Activated T-helper 9 cell treated with anti-CD3 and anti-CD28 coated beads, Interleukin-2, amount 50 U/mL, for 16 hours (primary cell): Measurements from ENCODE around the gene KRTAP12-4.
"Not testable (repeated sequence)": the region's sequence is repeated elsewhere in the genome, so short reads cannot be mapped to it uniquely, and the experiment has no call there.

Source experiments
- DNase-seq: peaks from one replicate; pipeline ENCODE4 v3.0.0-alpha.2; 2020; ENCODE audit warnings: low read depth

KRTAP12-4 gene

DNA sequence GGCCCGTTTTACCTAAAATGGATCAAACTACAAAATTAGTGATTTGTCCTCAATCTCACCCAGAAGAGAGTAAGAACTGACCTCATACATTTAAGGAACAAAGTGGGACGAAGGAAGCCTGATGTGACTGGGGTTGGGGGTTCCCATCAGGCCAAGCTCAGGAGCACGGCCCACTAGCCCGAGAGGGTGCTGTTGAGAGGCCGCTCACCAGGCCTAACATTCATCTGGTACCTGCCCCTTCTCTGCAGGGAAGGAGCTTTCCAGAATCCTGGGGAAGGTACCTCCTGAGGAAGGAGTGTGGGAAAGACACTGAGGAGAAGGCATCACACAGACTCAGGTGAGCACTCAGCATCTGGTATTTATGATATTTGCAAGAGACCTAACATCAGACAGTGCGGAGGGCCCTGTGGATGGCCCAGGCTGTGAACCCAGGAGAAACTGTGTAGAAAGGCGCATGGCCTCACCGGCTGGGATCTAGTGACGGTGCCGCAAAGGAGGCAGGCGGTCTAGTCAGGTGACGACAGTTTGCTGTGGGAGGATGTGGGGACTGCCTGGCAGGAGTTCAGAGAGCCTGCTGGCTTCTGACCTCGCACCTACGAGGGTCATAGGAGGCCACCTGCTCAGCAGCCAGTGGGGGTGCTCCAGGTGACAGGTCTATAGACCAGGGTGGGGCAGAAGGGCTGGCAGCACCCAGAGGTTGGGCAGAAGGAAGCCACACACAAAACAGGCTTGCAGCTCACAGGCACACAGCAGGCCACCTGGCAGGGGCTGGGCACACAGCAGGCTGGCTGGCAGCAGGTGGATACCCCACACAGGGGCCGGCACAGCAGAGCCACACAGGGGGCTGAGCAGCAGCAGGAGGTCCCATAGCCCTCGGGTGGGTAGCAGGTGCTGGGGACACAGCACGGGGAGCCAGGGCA is 543 bp downstream of the KRTAP12-4 start:
- DNase-seq, result peak; percentile 18

DNA sequence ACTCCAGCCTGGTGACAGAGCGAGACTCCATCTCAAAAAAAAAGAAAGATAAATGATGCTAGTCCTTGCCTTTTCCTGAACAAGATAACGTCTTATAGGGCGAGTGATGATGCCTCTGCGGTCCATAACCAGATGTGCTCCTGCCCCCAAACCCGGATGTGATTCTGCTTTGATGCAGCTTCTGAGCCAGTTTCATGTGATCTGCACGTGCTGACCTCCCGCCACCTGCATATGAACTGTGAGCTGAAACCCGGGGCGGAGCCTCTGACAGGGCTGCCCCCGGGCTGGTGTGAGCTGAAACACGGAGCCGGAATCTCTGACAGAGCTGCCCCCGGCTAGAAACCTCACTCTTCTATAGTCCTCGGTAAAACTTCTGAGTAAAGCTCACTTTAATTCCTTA is 1.3 kb downstream of the KRTAP12-4 start:
- no peak for DNase-seq

DNA sequence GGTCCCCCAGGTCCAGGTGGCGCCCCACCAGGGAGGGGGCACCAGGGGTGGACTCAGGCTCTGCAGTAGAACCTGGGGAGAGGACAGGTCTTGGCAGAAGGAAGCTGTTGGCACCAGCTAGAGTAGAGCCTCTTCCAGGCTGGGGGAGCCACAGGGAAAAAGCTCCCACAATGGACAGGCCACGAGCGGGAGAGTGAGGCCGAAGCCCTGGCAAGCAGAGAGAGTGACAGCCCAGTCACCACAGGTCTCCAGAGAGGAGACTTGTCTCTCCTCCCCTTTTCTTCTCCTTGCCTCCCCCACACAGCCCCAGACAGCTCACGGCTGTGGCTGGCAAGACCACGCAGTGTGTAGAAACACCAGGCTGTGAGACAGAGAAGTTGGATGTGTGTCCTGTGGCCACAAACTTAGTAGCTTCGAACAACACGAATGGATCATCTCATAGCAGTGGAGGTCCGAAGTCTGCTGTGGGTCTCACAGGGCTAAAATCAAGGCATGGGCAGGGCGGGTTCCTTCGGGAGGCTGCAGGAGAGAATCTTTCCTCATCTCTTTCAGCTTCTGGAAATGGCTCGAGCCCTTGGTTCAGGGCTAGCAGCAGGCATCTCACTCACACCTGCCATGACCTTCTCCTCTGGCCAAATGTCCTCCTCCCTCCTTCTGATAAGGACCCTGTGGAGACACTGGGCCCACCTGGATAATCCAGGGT is 3.3 kb downstream of the KRTAP12-4 start:
- no peak for DNase-seq

DNA sequence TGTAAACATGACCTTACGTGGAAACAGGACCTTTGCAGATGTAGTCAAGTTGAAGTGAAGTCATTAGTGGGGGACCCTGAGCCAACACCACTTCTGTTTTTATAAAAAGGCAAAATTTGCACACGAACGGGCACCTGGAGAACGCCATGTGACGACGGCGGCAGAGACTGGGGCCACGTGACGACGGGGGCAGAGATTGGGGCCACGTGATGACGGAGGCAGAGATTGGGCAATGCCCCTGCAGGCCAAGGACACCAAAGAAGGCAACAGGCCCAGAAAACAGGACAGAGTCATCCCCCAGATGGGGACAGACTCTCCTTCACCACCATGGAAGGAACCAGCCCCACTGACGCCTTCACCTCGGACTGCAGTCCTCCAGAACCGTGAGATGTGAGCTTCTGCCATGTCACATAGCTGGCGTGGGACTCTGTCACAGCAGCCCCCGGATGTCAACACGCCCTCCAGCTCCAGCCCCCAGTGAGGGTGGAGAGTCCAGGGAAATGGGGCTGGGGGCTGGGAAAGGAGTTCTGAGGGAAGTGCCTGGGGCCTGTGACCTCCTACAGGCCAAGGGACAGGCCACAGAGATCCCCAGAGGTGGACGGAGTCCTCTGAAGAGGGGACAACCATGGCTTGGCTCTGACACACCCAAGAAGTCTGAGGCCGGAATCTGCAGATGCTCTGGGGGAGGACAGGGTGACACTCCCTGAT is 4.0 kb downstream of the KRTAP12-4 start:
- DNase-seq, result no peak

DNA sequence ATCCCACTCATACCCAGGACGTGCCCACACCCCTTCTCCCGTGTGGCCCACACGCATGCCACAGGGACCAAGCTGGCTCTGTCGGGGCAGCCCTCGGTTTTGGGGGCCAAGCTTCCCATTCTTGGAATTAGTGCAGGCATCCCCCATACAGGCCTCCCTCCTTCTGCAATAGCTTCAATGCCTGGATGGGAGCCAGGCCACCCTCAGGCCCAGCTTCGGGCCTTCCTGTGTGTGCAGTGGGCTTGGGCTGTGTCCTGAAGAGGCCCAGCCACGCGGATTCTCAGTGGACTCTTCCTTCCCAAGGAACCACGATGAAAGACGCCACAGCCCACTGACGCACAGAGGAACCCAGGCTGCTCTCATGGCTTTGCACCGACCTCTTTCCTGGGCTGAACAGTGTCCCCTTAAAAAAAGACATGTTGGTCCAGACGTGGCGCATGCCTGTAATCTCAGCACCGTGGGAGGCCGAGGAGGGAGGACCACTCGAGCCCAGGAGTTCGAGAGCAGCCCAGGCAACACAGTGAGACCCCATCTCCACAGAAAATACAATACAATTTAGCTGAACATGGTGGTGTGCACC is 4.8 kb downstream of the KRTAP12-4 start:
- DNase-seq, result no peak

DNA sequence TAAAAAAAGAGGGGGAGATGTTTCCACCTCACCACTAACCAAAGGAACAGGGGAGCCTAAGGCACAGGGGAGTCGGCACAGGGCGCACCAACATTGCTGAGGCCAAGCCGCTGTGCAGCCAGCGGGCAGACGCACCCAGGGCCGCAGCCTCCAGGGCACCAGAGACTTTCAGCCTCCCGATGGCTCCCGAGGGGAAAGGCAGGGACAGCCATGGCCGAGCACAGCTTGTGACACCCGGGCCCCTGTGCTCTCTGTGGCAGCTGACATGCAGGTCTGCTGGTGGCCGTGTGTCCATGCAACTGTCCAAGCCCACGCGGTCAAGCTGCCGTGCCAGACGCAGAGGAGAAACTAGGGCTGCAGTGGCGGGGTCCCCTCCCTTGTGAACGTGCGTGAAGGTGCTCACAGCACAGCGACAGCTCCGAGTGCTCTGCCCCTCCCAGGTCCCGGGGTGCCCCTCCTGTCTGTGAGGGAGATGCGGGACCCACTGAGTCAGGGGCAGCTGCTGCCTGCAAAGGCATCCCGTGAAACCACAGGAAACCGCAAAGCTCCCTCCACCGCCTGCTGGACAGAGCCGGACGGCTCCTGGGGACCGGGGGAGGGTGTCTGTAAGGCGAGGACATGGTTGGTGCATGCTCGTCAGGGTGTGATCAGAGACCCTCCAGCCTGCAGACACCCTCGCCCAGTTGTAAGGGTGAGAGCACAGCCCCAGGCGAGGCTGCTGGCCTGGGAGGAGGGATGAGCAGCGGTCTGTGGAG is 5.7 kb downstream of the KRTAP12-4 start:
- DNase-seq, result no peak

DNA sequence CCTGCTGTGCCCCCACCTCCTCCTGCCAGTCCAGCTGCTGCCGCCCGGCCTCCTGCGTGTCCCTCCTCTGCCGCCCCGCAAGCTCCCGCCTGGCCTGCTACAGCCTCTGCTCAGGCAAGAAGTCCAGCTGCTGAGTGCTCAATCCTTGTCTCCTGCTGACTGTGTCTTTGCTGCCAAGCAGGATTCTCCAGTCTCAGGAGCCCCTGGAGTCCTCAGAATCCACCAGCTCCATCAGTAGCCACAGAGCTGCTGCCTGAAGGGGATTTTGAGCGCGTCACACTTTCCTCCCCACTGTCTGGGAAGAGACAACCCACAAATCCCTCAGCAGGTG is 7.3 kb downstream of the KRTAP12-4 start:
- DNase-seq, result no peak

DNA sequence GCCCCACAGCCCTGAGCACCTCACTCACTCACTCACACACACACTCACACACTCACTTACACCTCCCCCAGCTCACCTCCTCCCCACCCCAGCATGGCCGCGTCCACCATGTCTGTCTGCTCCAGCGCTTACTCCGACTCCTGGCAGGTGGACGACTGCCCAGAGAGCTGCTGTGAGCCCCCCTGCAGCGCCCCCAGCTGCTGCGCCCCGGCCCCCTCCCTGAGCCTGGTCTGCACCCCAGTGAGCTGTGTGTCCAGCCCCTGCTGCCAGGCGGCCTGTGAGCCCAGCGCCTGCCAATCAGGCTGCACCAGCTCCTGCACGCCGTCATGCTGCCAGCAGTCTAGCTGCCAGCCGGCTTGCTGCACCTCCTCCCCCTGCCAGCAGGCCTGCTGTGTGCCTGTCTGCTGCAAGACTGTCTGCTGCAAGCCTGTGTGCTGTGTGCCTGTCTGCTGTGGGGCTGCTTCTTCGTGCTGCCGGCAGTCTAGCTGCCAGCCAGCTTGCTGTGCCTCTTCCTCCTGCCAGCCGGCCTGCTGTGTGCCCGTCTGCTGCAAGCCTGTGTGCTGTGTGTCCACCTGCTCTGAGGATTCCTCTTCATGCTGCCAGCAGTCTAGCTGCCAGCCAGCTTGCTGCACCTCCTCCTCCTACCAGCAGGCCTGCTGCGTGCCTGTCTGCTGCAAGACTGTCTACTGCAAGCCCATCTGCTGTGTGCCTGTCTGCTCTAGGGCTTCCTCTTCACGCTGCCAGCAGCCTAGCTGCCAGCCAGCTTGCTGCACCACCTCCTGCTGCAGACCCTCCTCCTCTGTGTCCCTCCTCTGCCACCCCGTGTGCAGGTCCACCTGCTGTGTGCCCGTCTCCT is 7.9 kb downstream of the KRTAP12-4 start, which contains the start of gene KRTAP10-11:
KRTAP10-11 (plus strand) TSS at position 49 of the 856 bp plus-strand sequence; CDS start at position 94, 45 bp downstream.
- not testable (repeated sequence) for DNase-seq

DNA sequence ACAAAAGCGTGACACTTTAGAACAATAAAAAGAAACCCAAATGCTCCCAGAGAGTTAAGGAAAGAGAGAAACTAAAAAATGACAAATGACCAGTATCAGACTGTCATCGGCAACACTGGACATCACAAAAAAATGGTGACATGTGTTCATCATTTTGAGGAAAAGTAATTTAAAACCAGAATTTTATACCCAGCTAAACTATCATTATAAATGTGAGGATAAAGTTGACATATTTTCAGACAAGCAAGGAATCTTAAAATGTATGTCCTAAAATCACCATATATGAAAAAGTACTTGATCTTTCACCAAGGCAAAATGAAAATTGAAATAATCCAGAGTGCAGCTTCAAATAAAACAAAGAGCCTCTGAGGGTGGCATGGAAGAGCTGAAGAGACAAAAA is 9.6 kb downstream of the KRTAP12-4 start:
- DNase-seq, result no peak

DNA sequence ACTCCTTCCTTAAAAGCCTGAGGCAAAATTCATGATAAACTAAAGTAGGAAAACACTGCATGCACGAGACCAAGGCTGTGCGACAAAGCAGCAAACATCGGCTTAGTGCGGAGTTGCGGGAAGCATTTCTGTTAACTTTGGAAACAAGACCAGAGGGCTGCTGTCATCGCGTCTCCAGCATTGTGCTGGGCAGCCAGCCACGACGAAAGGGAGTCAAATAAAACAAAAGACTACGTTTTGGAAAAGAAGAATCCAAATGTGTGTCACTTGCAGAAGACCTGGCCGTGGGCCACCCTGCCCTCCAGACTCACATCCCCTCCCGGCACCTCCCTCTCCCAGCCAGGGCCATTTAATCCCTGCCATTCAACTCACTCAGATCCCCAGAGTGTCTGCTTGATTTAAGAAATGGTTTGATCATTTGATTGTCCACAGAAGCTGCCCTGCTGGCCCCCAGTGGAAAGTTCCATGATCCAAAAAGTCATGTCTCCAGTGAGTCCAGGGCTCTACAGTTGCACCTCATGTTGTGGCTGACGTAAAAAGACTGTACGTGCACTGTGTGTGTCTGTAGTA is 10.6 kb downstream of the KRTAP12-4 start:
- no peak for DNase-seq

DNA sequence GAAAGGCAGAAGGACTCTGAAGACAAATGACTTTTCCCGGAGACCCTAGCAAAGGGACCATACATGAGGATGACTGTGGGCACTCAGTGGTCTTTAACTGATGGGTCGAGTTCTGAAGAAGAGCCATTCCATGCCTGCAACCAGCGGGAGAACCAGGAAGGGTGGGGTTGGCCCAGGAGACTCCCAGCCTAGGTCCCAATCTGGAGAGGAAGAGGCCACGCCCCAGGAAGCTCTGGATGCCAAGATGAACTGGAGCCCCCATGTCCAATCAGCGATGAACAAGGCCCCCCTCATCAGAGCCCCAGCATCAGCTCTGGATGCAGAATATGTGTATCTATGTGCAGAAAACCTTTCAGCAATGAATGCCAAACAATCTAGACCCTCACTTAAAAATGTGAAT is 13.7 kb downstream of the KRTAP12-4 start:
- DNase-seq, result no peak

DNA sequence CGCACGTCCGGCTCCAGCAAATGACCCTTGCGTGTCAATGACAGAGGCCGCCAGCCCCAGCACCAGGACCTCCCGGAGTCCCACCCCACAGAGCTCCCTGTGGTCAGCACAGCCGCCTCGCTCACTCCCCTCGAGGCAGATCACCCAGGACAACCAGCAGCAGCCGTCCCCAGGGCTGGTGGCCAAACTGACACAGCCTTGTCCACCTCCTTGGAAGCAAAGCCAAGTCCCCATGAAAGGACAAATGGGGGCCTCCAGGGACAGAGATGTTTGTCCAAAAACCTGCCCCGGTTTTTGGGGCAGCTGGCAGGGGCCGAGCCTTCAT is 15.2 kb downstream of the KRTAP12-4 start:
- DNase-seq, result no peak

DNA sequence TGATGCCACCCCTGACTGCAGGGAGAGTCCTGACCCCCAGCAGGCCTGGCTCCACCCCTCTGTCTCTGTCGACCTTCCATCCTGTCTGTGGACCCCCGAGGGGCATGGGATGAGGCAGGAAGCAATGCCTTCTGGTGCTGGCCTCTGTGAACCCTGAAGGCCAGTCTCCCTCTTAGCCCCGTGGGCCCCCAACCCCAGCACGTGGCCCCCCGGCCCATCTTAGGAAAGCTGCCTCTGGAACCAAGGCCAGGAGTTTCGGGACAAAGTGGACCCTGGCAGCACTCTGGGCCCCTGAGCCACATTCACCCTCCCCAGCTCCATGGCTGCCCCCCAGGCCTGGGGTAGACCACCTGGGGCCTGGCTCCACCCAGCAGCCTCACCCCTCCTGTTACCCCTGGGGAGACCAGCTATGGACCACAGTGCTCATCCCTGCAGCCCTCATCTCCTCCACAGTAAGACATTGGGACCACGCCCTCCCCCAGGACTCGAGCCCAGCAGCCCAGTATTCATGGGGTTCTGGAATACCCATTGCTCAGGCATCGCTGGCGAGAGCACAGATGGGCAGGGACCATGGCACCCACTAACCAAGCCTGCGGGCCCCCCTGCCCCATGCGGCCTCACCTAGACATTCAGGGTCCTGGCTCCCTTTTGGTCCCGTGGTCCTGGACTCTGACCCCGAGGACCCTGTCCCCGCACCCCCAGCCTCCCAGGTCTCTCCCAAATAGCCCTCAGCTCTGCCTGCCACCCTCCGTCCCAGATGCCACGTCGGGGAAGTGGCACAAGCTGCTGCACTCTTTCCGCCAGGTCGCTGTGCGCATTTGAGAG is 15.7 kb downstream of the KRTAP12-4 start:
- DNase-seq, result not testable (repeated sequence)

DNA sequence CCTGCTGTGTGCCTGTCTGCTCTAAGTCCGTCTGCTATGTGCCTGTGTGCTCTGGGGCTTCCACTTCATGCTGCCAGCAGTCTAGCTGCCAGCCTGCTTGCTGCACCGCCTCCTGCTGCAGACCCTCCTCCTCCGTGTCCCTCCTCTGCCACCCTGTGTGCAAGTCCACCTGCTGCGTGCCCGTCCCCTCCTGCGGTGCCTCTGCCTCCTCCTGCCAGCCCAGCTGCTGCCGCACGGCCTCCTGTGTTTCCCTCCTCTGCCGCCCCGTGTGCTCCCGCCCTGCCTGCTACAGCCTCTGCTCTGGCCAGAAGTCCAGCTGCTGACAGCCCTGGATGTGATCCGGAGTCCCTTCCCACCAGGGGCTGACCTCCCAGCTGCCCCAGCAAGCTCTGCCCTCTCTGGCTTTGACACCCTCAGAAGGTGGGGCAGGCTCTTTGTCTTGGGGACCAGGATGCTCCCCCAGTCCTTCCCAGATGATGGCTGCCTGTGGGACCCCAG is 16.6 kb downstream of the KRTAP12-4 start:
- not testable (repeated sequence) for DNase-seq

DNA sequence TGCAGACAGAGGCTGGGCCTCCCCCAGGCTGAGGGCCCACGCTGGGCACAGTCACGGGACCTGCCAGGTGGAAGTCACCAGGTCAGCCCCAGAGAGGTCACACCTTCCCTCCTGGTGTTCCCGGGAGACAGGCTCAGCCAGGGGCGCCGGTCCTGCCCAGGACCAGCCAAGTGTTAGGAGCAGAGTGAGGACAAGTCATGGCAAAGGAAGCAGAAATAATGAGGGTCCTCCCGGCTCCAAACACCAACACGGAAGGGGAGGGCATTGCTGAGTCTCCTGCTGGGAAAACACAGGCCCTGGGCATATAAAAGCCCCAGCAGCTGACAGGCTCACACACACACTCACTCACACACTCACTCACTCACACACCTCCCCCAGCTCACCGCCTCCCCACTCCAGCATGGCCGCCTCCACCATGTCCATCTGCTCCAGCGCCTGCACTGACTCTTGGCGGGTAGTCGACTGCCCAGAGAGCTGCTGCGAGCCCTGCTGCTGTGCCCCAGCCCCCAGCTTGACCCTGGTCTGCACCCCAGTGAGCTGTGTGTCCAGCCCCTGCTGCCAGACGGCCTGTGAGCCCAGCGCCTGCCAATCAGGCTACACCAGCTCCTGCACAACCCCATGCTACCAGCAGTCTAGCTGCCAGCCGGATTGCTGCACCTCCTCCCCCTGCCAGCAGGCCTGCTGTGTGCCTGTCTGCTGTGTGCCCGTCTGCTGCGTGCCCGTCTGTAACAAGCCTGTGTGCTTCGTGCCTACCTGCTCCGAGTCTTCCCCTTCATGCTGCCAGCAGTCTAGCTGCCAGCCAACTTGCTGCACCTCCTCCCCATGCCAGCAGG is 17.2 kb downstream of the KRTAP12-4 start, which contains the start of gene KRTAP10-10:
KRTAP10-10 (plus strand) TSS at position 339 of the 833 bp plus-strand sequence; CDS start at position 401, 62 bp downstream.
- DNase-seq, result no peak

DNA sequence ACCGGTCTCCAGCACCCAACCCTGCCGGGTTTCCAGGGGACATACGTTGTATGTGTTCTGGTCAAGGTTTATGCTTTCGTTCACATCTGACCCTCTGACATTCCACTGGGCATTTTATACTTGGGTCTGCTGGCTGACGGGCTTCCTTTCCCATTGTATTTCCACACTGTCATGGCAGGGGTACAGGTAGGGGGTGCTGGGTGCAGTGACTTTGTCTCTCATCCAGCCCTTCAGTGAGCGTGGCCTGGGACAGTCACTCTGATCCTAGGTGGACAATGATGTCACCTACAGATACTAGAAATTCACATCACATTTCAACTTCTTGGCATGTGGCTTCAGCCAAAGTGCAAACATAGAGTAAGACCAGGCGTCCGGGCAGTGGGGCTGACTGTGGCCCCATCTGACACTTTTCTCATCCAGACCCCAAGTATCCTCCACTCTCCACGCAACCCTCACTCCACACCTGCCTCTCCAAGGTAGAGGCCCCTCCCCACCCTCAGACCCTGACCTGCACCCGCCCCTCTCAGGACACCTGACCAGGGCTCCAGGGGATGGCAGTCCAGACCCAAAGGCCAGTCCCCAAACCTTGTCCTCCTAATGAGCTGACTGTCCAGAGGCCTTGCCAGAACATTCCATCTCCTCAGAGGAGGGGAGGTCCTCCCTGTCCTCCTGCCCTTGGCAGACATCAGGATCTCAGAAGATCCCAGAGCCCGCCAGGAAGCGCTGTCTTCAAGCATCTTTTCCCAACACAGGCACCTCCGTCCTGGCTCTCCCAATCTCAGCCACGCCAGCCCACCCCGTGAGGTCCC is 18.0 kb downstream of the KRTAP12-4 start:
- DNase-seq, result no peak

DNA sequence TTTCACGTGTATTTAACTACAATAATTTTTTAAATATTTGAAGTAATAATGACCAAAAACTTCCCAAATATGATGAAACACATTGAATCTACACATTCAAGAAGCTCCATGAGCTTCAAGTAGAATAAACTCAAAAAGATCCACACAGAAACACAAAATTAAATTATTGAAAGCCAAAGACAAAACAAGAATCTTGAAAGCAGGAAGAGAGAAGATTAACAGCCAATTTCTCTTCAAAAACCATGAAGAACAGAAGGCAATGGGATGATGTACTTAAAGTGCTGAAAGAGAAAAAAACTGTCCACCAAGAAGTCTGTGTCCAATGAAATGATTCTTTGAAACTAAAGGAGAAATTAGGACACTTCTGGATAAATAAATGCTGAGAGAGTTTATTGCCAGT is 22.4 kb downstream of the KRTAP12-4 start:
- no peak for DNase-seq
